ENCODE measurements around the gene DYSF.

DNA sequence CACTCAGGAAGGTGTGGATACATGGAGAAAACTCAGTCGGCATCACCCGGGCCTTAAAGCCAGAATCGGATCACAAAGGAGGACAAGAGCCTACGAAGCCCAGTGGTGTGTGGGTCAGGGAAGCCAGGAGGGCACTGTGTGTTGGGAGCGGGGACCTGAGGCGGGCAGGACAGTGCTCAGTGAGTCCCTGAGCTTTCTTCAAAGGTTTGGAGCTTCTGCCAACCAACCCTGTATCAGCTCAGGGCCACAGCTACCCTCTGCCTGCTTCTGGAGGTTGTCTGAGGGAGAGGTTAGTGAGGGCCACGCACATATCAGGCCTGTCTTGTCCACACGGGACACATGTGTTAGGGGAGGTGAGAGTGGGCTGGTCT, 52.4 kb downstream of the DYSF start:
- no peak for TF ChIP-seq SIN3A (IDR thresholded peaks at IDR 0.05; ENCODE audit: borderline replicate concordance, insufficient read depth, low read length)
- TF ChIP-seq REST (IDR thresholded peaks at IDR 0.05; ENCODE audit: insufficient read depth in 1 of 2, low read depth in 2 of 2, low read length in 2 of 2): no peak
- no peak for TF ChIP-seq POLR2AphosphoS5 (IDR thresholded peaks at IDR 0.05; ENCODE audit: low read depth, low read length)
- TF ChIP-seq TAF1 (IDR thresholded peaks at IDR 0.05; ENCODE audit: borderline replicate concordance, insufficient read depth, low read length): no peak
- TF ChIP-seq FOXP2 (optimal IDR thresholded peaks at IDR 0.05; ENCODE audit: borderline replicate concordance, extremely low read depth, extremely low read length, insufficient read depth): no peak

All from PFSK-1 (cell line).